HCT116 (cell line): ENCODE data around the gene TBC1D17. TPM values are rescaled to one million over a fixed set of nuclear protein-coding genes. Genes with fewer than 3 reads are reported as not detected.
A peak's percentile ranks its signal among the peaks of the same experiment; 100 is the strongest.

Experiments
- CEBPB ChIP-seq: IDR thresholded peaks from 2 replicates; pipeline ENCODE4 v1.6.1; 2012; ENCODE audit warnings: low read depth
- EGR1 ChIP-seq: IDR thresholded peaks from 2 replicates; pipeline ENCODE4 v1.6.1; 2012; ENCODE audit warnings: low read depth
- EZH2 ChIP-seq: fragments of 200-600 bp; sonication (generic); IDR thresholded peaks from 2 replicates; pipeline ENCODE4 v1.6.1; 2017; ENCODE audit warnings: antibody characterized with exemption, mixed run types
- JUND ChIP-seq: IDR thresholded peaks from 2 replicates; pipeline ENCODE4 v1.6.1; 2012
- POLR2A ChIP-seq: IDR thresholded peaks from 2 replicates; pipeline ENCODE4 v1.7.0; 2011; ENCODE audit warnings: borderline replicate concordance; ENCODE audit not compliant: insufficient read depth, insufficient read length; ENCODE audit errors: extremely low read depth
- POLR2AphosphoS5 ChIP-seq: IDR thresholded peaks from 2 replicates; pipeline ENCODE4 v1.6.1; 2011; ENCODE audit warnings: mild to moderate bottlenecking, low read depth, low read length, moderate library complexity
- RAD21 ChIP-seq: IDR thresholded peaks from 2 replicates; pipeline ENCODE4 v1.6.1; 2012; ENCODE audit warnings: low read depth, mild to moderate bottlenecking
- TCF7L2 ChIP-seq: IDR thresholded peaks from 2 replicates; pipeline ENCODE4 v1.7.0; 2011; ENCODE audit warnings: borderline replicate concordance, inconsistent platforms; ENCODE audit not compliant: insufficient read depth, insufficient read length; ENCODE audit errors: extremely low read depth
- YY1 ChIP-seq: IDR thresholded peaks from 2 replicates; pipeline ENCODE4 v1.6.1; 2011; ENCODE audit warnings: low read length, low read depth, moderate library complexity, mild to moderate bottlenecking; ENCODE audit not compliant: insufficient replicate concordance; ENCODE audit errors: extremely low read depth
- ZFX ChIP-seq: fragments of 450-650 bp; IDR thresholded peaks from 2 replicates; pipeline ENCODE4 v1.6.1; 2017
- total RNA-seq: library from RNA; stranded (reverse); gene quantifications from one replicate; pipeline ENCODE4 v1.2.1, GENCODE V29; 2021; ENCODE audit not compliant: unreplicated experiment
- TF ChIP-seq, protein P1 (sequence below): IDR thresholded peaks from 2 replicates; pipeline ENCODE4 v1.6.1; 2012; ENCODE audit warnings: low read depth
- TF ChIP-seq, protein P2 (sequence below): IDR thresholded peaks from 2 replicates; pipeline ENCODE4 v1.6.1; 2011; ENCODE audit warnings: mild to moderate bottlenecking, low read length, moderate library complexity; ENCODE audit not compliant: insufficient replicate concordance; ENCODE audit errors: extremely low read depth

Gene TBC1D17
- total RNA-seq, 1 experiment from 2014 or later: 32.9 TPM

DNA sequence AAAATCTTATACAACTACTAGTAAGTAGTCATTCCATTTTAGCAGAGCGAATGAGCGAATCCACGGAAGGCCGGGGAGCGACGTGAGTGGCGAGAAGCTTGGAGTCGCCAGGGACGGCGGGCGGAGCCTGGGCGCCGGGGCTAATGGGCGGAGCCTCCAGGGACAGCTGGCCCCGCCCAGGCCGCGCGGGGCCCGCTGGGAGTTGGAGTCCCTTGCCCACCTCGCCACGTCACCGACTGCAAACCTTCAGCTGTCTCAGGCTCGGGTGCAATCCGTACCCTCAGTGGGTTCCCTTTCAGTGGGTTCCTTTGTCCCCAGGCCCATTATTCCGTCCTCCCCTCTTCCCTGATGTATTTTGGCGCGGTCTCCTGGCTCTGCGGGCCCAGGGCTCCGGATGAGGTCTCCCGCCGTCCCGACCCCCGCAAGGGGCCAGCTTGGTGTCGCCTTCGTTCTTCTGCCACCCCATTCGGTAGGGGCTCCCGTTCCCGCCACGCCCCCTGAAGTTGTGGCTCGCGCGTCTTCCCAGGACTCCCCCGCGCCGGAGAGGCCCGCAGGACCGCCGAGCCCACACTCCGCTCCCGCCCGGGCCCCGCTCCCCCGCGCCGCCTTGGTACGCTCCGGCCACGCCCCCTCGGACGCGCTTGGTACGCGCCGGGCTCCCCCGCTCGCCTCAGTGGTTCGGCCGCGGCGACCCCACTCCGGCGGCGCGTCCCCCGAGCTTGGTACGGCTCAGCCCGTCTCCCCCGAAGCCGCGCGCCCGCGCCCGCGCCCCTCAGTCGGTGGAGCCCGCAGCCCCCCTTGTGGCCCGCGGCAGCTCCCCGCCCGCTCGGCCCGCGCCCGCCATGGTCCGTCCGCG is 26.8 kb upstream of the TBC1D17 start, which contains the start of gene PTOV1 (continued):
- TF ChIP-seq, protein P1, sequence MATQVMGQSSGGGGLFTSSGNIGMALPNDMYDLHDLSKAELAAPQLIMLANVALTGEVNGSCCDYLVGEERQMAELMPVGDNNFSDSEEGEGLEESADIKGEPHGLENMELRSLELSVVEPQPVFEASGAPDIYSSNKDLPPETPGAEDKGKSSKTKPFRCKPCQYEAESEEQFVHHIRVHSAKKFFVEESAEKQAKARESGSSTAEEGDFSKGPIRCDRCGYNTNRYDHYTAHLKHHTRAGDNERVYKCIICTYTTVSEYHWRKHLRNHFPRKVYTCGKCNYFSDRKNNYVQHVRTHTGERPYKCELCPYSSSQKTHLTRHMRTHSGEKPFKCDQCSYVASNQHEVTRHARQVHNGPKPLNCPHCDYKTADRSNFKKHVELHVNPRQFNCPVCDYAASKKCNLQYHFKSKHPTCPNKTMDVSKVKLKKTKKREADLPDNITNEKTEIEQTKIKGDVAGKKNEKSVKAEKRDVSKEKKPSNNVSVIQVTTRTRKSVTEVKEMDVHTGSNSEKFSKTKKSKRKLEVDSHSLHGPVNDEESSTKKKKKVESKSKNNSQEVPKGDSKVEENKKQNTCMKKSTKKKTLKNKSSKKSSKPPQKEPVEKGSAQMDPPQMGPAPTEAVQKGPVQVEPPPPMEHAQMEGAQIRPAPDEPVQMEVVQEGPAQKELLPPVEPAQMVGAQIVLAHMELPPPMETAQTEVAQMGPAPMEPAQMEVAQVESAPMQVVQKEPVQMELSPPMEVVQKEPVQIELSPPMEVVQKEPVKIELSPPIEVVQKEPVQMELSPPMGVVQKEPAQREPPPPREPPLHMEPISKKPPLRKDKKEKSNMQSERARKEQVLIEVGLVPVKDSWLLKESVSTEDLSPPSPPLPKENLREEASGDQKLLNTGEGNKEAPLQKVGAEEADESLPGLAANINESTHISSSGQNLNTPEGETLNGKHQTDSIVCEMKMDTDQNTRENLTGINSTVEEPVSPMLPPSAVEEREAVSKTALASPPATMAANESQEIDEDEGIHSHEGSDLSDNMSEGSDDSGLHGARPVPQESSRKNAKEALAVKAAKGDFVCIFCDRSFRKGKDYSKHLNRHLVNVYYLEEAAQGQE: no peak
- TF ChIP-seq, protein P2, sequence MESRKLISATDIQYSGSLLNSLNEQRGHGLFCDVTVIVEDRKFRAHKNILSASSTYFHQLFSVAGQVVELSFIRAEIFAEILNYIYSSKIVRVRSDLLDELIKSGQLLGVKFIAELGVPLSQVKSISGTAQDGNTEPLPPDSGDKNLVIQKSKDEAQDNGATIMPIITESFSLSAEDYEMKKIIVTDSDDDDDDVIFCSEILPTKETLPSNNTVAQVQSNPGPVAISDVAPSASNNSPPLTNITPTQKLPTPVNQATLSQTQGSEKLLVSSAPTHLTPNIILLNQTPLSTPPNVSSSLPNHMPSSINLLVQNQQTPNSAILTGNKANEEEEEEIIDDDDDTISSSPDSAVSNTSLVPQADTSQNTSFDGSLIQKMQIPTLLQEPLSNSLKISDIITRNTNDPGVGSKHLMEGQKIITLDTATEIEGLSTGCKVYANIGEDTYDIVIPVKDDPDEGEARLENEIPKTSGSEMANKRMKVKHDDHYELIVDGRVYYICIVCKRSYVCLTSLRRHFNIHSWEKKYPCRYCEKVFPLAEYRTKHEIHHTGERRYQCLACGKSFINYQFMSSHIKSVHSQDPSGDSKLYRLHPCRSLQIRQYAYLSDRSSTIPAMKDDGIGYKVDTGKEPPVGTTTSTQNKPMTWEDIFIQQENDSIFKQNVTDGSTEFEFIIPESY: no peak
- peak; percentile 57 for TF ChIP-seq POLR2A
- TF ChIP-seq JUND: no peak; the same call in none of the 2 replicates
- peak; percentile 93; the same call in 1 of the 2 replicates for TF ChIP-seq ZFX
- TF ChIP-seq EZH2: no peak
- TF ChIP-seq RAD21: no peak
- peak; percentile 68; the same call in 1 of the 2 replicates for TF ChIP-seq POLR2AphosphoS5
- TF ChIP-seq TCF7L2: peak; percentile 54
- no peak; the same call in 1 of the 2 replicates for TF ChIP-seq EGR1
- no peak for TF ChIP-seq CEBPB
- TF ChIP-seq YY1: peak; percentile 38
